Coronary artery (tissue), 2 donors: ENCODE results near the gene CDKL1.

Experiments
- DNase-seq: peaks from one replicate; pipeline ENCODE4 v3.0.0-alpha.2; 2017; ENCODE audit warnings: low spot score
- H3K27ac ChIP-seq, 2 donors: fragments of 200-600 bp; sonication (generic); one replicate each; pipeline ENCODE4 v1.5.1; 2016 to 2019
- H3K4me3 ChIP-seq: fragments of 200-600 bp; sonication (generic); 2 replicates; pipeline ENCODE4 v1.5.1; 2016; ENCODE audit warnings: mild to moderate bottlenecking, moderate library complexity
- CTCF ChIP-seq: fragments of 200-600 bp; sonication (generic); IDR thresholded peaks from one replicate; pipeline ENCODE4 v1.5.1; 2019; ENCODE audit warnings: antibody characterized with exemption

Gene CDKL1

DNA sequence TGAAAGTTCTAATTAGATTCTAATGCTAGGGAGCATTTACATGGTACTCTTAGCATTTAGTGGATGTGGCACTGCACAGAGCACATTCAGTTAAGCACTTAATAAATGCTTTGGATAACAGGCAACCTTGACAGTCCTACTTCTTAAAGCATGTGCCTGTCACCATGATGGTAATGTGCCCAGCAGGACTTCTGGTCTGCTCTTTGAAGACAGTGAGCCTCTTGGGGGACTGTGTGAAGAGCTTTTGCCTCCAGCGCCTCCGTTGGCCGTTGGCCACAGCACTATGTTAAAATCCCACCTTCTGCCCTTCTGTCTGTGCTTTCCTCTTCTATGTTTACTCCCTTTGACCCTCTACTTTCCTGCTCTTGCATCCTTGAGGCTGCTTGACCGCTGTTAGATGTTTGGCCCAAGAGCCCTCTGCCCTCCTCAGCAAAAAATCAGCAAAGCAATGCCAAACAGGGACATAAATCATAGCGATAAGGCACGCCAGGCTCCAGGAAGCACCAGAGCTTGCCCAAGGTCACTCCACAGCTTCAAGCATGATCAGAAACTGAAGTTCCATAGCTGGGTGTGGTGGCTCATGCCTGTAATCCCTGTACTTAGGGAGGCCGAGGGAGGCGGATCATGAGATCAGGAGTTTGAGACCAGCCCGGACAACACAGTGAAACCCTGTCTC is 8.3 kb downstream of the CDKL1 start:
- no peak for TF ChIP-seq CTCF
- no peak for DNase-seq

GRCh38 chr14:50387548-50387947 is 9.1 kb downstream of the CDKL1 start:
- Histone ChIP-seq H3K27ac (no peak overlapping the region), H3K4me3 (no peak overlapping the region)
- no peak for DNase-seq
- TF ChIP-seq CTCF = no peak

More for the DNA sequence above, 8.3 kb downstream of the CDKL1 start:
- H3K4me3 ChIP-seq = no peak overlapping the region
- H3K27ac ChIP-seq = no peak overlapping the region

GRCh38 chr14:50383618-50384225 is 13.0 kb downstream of the CDKL1 start:
- H3K27ac ChIP-seq = no peak overlapping the region
- DNase-seq = no peak
- H3K4me3 ChIP-seq = no peak overlapping the region
- TF ChIP-seq CTCF = no peak

GRCh38 chr14:50381823-50382287 is 14.8 kb downstream of the CDKL1 start:
- Histone ChIP-seq H3K4me3 (no peak overlapping the region), H3K27ac (no peak overlapping the region)
- no peak for TF ChIP-seq CTCF
- no peak for DNase-seq

DNA sequence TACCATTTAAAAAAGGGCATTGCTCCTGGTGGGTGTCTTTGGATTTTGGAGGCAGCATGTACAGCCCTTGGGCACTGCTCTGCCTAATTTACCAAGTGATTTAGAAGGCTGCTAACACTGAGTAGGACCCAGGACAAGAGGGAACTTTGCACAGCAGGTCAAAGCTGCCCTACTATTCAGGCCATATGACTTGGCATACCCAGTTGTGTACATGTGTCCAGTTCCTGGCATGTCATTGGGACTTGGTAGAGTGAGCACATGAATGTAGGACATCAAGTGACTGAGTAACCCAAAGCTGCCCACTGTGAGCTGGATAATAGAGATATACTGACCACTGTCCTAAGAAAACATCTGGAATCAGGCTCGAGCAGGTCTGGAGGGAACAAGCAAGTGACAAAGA is 15.7 kb downstream of the CDKL1 start:
- DNase-seq = no peak
- Histone ChIP-seq H3K27ac (no peak overlapping the region), H3K4me3 (no peak overlapping the region)
- TF ChIP-seq CTCF = no peak

DNA sequence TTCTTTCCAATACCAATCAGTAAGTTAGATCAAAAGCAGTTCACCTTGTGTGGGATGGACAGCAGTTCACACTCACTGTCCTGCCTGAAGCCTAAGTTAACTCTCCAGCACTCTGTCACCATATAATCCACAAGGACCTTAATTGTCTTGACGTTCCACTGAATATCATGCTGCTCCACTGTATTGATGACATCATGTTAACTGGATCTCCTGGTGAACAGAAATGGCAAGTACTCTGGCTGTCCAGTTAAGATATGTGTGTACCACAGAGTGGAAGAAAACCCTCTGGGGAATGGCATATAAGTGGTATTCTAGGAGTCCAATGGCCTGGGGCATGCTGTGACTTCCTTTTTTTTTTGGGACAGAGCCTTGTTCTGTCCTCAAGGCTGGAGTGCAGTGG is 16.2 kb downstream of the CDKL1 start:
- Histone ChIP-seq H3K27ac (no peak overlapping the region), H3K4me3 (no peak overlapping the region)
- TF ChIP-seq CTCF = no peak
- DNase-seq = no peak

DNA sequence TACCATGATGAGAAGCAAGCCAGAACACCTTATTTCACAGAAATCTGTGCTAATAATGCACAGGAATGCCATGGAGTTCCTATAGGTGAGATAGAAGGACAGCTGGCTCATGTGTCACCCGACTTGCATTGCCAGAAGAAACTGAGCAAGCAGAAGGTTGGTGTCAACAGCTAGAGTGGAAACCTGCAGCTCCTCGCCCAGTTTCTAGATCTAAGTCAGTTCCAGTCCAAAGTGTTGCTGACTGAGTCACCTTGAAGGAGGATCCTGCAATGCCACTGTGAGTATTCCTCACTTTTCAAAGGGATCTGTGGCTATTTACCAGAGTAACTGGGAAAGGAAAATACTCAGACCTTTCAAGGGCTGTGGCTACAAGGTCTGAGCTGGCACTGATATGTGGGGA is 17.1 kb downstream of the CDKL1 start:
- H3K27ac ChIP-seq = no peak overlapping the region
- DNase-seq = no peak
- TF ChIP-seq CTCF = no peak
- H3K4me3 ChIP-seq = no peak overlapping the region
